ENCODE measurements around the gene VCPKMT.
"Not testable (repeated sequence)": the region's sequence is repeated elsewhere in the genome, so short reads cannot be mapped to it uniquely, and the experiment has no call there.

The VCPKMT gene

DNA sequence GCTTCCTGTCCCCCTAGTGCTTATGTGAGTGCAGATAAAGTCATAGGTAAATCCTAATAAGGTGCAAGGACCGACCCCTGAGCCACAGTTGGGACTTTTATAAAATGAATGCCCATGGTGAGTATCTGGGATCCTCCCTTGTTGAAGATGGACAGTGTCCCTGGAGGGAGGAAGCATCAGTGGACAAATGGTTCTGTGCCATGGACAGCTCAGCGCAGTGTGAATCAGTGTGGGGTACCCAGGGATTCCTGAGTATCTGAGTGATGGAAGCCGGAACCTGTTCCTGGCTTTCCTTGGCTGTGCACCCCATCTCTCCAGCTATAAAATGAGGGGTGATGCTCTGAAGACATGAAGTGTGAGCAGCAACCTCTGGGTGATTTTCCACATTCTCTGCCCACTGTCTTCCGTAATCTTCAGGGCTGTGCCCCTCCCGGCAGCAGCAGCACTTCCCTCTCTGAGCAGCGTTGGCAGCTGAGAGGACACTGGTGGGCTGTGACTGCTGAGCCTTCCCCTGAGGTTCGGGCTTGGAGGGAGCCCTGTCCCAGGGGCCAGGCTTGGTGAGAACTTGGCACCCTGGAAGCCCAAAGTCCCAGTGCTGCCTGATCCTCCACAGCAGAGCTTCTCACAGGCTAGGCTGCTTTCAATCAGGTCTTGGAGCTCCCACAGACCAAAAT, 25.0 kb downstream of the VCPKMT start:
- no peak for DNase-seq

DNA sequence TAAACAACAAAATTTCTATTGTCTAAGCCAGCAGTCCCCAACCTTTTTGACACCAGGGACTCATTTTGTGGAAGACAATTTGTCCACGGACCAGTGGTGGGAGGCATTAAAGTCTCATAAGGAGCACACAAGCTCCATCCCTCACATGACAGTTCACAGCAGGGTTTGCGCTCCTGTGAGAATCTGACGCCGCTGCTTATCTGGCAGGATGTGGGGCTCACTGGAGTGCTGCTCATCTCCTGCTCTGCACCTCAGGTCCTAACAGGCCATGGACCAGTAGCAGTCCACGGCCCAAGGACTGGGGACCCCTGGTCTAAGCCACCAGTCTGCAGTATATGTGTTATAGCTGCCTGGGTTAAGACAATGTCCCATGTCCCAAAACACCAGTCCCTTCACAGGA, 27.2 kb downstream of the VCPKMT start:
- DNase-seq = no peak

- DNase-seq = no peak
These were observed 27.6 kb downstream of the VCPKMT start for GRCh38 chr14:50088731-50089130.

DNA sequence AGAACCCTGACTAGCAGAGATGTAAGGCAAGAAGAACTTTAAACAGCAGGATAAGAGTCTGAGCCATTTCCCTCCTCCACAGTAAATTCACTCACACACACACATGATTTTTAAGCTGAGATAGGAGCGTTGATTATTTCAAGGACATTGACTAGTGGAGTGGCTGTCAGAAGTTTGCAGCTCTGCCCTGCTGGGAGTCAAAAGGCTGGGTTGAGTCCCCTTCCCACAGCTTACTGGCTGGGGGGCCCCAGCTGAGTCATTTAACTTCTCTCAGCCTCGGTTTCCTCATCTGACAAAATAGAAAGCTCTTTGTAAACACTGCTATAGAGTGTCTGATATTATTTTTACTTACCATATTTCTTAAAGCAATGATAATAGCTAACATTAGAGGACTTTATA, 28.3 kb downstream of the VCPKMT start:
- no peak for DNase-seq

DNA sequence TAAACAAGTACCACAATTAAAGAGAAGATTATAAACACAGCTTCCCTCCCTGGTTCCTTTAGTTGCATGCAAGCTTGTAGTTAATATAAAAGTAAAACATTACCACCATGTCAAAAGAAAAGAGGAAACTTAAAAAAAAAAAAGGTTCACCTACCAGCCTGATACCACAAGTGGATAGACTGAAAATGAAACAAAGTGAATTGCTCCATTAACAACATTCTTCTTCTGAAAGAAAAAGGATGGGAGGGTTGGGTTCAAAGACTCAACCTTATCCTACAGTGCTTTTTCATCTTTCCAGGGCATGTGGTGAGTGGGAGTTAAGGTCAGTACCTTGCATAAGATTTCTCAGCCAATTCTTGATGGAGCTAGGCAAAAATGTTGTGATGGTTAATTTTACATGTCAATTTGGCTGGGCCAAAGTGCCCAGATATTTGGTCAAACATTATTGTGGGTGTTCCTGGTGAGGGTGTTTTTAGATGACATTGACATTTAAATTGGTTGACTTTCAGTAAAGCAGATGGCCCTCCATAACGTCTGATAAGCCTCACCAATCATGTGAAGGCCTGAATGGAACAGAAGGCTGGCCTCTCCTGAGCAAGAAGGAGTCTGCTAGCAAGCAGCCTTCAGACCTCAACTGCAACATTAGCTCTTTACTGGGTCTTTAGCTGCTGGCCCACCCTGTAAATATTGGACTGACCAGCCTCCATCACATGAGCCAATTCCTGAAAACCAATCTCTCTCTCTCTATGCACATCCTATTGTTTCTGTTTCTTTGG, 28.8 kb downstream of the VCPKMT start:
- no peak for DNase-seq

- no peak for DNase-seq
These were observed 30.1 kb downstream of the VCPKMT start for GRCh38 chr14:50086321-50086711.

DNA sequence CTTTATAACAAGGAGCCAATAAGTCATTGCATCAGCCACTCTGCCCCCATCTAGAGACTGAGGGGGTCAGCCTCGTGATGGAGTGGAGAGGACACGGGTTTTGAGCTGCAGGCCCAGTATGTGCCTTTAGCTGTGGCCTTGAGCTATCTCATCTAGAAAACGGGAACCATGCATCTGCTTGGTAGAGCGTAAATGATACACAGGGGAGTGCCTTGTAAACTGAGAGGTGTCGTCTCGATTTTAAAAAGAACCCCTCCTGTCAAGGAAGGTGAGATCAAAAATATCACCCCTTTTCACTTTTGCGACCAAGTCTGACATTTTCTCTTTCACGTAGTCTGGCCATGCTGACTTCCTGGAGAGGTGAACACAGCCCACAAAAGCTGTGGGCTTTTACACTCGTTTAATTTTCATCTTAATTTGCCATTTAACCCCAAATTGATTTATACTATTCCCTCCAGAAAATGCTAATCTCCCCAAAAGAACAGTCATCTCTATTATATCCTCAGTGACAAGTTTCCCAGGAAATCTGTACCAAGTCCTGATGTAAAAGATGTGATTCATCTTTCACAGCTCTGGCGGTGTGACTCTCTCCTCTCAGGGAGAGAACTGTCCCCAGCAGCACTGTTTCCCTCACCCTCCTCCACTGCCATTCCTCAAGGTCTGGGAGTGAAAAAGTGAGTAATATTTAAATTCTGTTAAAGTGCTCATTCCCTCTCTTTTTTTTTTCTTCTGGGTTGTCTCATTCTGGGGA, 30.6 kb downstream of the VCPKMT start:
- no peak for DNase-seq

DNA sequence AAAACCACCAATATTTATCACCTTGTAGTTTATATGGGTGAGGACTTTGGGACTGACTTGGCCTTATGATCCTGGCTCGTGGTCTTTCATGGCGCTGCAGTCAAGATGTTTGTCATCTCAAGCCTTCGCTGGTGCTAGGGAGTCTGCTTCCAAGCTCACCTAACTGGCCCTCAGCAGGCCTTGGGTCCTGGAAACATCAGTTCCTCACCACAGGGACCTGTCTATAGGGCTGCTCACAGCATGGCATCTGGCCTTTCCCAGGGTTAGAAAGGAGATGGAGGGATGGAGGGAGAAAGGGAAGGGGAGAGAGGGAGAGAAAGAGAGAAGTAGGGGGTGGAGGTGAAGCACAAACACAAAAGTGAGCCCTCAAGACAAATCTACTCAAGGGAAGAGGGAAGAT, 31.7 kb downstream of the VCPKMT start:
- DNase-seq = no peak

GRCh38 chr14:50083467-50084337, 32.7 kb downstream of the VCPKMT start:
- no peak for DNase-seq

DNA sequence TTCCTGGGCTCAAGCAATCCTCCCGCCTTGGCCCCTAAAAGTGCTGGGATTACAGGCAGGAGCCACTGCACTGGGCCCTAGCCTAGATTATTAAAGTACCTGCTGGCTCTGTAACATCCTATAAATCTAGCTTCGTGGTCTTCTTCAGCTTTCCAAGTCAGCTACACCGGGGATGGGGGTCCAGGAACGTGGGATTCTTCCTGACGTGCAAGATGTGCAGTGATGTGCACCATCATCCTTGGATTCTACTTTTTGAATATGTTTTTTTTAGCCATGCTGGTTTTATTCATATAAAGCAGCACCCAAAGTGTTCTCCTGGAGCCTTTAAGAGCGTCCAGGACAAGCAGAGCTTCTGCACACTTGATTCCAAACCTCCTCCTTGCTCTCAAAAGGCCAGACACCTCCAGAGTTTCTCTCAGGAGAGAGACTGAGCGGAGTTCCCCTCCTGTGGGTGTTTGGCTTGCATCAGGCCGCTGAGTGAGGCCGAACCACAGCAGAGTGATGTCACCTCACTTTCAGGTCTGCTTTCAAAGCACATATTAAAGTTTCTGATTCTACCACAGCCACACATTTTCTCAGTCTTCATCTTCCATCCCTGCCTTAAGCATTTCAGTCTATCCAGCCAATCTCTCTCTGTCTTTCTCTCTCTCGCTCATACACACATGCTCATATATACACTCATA, 33.4 kb downstream of the VCPKMT start:
- DNase-seq = no peak

- no peak for DNase-seq
These were observed 34.0 kb downstream of the VCPKMT start for GRCh38 chr14:50082308-50082742.

- DNase-seq = not testable (repeated sequence)
These were observed 37.3 kb downstream of the VCPKMT start for GRCh38 chr14:50079103-50079502.

GRCh38 chr14:50073663-50074062, 42.7 kb downstream of the VCPKMT start:
- not testable (repeated sequence) for DNase-seq

- DNase-seq = no peak
These were observed 44.0 kb downstream of the VCPKMT start for GRCh38 chr14:50072395-50072794.

GRCh38 chr14:50070840-50071548, 45.4 kb downstream of the VCPKMT start:
- DNase-seq = no peak

DNA sequence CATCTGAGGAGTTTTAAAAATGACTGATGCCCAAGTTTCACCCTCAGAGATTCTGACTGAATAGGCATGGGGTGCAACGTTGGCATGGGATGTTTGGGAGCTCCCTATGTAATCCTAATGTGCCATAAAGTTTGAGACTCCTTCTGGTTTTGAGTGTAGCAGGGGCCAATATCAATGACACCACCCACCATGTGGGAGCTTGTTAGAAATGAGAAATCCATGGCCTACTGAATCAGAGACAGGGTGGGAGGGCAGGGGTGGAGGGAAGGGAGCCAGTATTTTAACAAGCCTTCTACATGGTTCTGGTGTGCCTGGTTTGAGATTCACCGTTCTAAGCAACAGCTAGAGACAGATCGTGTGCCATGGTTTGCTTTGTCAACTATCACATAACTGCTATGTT, 46.1 kb downstream of the VCPKMT start:
- DNase-seq = no peak

- DNase-seq = no peak
These were observed 47.0 kb downstream of the VCPKMT start for GRCh38 chr14:50069325-50069724.

GRCh38 chr14:50068496-50068895, 47.9 kb downstream of the VCPKMT start:
- no peak for DNase-seq

DNA sequence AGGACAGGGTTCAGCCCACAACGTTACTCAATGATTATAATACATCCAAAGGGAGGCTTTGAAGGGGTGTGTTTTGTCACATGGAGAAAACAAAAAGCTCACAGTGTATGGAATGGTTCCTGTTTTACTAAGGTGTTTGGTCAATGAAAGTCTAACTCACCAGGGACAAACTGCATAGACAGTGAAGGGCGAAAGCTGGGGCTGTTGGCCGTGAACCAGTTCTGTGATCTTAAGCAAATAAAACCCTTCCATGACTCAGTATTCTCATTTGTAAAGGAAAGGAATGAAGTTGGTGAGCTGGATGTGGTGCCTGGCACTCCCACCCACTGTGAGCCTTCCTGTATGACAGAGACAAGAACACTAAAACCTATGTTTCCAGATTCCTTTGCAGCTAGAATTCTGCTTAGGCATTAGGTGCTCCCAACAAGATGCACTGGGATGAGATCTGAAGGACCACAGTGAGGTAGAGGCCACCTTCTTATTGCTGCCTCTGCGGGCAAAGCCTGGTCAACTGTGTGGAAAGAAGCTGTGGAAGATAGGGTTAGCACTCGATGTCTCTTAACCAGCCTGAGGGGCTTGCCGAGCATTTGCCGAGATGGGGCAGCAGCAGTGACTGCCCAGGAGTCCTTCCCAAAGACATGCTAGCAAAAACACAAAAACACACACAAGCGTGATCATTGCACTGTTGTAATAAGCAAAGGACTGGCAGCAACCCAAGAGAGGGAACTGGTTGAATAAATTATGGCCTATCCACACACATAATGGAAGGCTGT, 48.5 kb downstream of the VCPKMT start:
- DNase-seq = no peak

GRCh38 chr14:50065583-50065982, 50.8 kb downstream of the VCPKMT start:
- DNase-seq = no peak

DNA sequence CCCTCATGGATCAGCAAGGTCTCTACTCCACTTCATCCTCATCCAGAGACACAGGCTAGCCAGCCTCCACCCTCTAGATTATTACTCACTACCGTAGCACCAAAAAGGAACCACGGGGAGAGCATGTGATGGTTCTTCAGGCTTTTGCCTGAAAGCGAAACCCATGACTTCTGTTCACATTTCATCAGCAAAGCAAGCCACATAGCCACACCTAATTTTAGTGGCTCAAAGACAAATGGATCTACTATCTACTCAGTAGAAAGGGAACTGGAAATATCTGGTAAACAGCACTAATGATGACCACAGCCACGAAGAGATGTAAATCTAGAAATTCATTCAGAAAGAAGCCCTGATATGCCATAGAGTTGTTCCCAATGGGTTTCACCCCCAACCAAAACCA, 51.4 kb downstream of the VCPKMT start:
- no peak for DNase-seq
